Forelimb muscle (tissue), 1 donor: ENCODE data around the gene ZNF746. TPM values are rescaled to one million over a fixed set of nuclear protein-coding genes. Genes with fewer than 3 reads are reported as not detected.
"Not testable (repeated sequence)": the region's sequence is repeated elsewhere in the genome, so short reads cannot be mapped to it uniquely, and the experiment has no call there.

Experiments
- DNase-seq: peaks from one replicate; pipeline ENCODE4 v3.0.0-alpha.2; 2013; ENCODE audit warnings: low read depth
- polyA plus RNA-seq: library from polyadenylated mRNA; unstranded; fragments of 120-200 nt; gene quantifications from one replicate; pipeline ENCODE4 v1.2.1, GENCODE V29; 2013; ENCODE audit not compliant: insufficient read length

The ZNF746 gene
- polyA plus RNA-seq, 1 donor = 9.7 TPM

DNA sequence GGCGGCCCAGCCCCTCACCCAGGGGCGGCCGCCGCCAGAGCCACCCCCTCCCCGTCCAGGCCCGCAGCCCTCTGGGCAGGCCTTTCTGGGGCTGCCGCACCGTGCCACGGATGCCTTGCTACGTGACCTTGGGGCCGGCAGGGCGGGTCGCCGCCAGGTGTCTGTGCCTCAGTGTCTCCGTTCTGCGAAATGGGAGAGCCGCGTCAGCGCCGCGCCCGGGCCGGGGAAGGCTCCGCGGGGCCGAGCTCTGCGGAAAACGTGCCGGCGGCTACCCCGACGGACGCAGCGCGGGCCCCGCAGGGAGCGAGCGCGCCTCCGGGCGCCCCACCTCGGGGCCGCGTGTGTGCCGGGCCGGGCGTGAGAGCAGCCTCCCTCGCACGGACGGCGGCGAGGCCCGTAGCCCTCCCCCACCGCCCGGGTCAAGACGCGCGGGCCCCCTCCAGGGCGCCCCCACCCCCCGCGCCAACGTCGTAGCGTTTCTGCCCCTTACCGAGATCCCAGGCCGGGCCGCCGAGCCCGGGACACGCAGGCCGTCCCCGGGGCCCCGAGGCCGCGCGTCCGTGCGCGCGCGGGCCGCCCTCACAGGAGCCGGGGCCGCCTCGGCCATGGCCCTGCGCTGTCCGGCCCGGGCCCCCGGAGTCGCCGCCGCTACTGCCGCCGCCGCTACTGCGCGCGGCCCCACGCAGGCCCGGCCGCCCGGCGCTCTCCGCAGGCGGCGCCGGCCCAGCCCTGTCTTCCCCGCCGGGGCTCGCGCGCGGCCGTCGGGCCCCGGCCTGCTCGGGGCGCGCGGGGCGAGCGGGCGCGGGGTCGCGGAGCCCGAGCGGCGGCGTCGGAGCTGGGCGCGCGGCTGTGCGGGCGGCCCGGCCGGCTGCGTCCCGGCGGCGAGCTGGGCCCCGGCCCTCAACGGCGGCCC, 37.8 kb downstream of the ZNF746 start:
- DNase-seq = no peak

DNA sequence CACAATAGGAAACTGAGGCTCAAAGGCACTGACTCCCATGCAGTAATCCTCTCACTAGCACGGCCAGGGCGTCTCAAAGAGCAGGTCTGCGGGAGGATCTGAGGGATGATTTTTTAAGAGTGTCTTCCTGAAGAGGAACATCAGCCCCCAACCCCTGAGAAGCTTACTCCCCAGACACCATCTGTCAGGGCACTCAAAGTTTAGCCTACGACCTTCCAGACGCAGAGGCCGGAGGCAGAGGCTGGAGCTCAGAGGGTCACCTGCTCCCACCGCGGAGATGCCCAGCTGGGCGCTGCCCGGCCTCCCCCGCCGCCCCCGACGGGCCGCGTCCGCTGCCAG, 38.4 kb downstream of the ZNF746 start:
- no peak for DNase-seq

DNA sequence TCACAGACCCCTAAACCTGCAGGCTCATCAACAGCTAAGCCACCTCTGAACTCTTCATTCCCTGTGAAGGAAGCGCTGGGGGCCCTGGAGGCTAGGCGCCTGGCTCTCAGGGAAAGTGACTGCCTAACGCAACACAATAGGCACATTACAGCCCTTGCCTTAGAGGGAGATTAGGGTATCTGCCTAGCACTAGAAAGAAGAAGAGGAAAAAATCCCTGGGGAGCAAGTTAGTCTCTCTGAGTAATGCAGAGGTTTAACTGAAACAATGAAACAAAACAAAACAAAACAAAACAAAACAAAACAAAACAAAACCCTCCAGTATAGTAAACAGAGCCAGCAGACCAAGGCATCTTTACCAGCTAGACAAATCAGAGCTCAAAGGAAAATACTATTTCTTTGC, 39.4 kb downstream of the ZNF746 start:
- DNase-seq = no peak

DNA sequence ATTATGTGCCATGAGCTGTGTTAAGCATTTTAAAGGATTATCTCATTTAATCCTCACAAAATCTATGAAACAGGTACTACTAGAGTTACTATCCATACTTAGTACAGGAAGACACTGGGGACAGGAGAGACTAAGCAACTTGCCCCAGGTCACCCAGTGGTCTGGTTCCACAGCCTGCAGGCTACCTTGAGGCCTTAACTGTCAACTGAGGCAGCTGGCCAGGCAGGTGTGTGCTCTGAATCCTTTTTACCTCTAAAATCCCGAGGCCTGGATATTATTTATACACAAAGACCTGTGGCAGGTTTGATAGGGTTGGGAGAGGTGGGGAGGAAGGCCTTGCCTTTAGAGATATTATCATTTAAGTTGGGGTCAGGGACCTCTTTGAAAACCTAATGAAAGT, 39.8 kb downstream of the ZNF746 start:
- no peak for DNase-seq

DNA sequence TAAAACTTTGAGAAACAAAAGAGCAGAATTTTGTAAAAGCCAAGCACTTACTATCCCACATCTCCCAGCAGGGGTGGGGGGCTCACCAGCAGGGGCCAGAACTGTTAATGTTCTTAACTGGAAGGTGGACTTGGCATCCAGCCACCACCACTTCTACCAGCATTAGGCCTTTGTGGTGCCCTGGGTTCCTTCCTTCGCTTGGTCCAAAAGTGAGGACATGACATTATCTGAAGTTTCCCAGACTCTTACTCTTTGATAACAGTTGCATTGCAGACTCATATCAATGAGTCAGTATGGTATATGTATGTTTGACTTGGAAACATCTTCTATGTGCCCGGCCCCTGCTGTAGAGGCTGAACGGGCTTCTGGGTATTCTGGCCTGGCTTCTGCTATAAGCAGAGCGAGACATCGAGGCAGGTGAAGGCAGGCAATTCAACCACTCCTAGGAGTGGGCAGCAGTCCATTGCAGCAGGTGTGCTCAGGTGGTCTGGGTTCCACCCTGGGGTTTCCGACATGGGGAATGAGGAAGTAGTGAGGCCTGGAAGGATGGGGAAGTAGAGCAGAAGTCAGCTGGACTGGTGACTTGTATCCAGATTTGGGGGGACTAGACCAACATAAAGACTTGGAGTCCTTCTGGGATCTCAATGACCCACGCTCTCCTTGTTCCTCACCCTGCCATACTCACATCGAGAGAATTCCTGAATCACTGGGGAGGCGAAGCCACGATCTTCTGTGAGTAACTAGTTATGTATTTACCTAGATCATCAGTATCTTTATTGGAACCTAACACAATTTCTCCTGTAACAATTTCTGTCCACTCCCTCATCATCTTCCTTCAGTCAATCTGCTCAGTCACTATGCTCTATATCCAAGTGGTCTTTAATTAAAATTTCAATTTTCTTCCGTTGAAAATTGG, 40.8 kb downstream of the ZNF746 start:
- no peak for DNase-seq

DNA sequence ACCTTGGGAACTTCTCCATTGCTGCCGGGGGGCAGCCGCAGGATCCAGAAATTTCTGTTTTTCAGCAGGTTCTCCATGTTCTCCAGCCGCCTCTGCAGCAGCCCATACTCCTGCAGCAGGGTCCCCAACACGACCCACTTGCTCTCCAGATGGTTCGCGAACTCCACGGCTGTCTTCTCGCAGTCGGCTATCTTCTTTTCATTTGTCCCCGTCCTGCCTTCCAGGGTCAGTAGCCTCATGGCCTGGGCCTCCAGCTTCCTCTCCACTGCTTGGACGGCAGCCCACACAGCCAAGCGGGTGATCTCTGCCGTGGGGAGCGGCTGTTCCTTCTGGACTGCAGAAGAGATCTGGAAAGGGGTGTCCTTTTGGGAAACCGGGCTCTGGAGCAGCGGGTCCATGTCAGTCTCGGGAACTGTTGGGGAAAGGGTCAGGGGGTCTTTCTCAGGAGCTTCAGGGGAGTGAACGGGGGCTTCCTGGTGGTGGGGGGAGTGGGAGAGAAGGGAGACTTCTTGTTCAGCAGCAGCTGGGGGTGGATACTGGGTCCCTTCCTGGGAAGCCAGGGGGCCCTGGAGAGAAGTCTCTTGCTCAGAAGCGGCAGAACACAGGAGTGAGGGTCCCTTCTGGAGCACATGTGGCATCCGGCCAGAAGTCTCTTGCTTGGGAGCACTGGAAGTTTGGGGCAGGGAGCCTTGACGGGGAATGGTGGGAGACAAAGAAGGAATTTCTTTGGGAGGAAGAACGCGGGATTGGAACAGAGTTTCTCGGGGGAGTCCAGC, 42.2 kb downstream of the ZNF746 start:
- DNase-seq = no peak

DNA sequence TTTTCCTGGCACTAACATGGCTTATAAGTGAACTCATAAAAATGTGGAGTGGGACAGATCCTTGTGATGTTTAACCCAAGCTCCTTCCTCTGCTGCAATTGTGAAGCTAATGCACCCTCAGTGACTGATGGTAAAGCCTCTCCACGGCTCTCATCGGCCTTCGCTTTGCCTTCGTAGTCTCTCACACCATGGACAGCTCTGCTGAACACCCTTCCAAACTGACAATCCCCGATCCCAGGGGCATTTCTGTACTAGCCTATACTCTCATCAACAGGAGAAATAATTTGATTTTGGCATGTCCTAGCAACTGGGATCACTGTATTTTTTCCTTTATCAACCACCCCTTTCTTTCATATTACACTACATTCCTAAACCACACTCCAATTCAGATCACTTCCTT, 42.9 kb downstream of the ZNF746 start:
- DNase-seq = no peak

DNA sequence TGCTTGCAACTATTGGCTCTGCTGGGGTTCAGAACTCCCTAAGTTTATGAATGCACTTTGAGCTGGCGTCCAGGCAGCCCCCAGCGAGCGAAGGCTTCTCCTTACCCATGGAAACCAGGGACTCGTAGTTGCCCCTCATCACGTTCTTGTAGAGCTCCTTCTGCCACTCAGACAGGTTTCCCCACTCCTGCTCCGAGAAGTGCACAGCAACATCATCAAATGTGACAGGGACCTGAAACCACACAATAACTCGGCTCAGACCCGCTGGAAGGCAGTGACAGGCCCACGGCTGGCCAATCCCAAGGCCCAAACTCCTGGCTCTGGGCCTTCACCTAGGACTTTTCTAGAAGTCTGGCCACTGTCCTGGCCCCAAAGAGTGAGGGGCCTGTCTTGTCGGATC, 43.6 kb downstream of the ZNF746 start:
- DNase-seq = no peak

DNA sequence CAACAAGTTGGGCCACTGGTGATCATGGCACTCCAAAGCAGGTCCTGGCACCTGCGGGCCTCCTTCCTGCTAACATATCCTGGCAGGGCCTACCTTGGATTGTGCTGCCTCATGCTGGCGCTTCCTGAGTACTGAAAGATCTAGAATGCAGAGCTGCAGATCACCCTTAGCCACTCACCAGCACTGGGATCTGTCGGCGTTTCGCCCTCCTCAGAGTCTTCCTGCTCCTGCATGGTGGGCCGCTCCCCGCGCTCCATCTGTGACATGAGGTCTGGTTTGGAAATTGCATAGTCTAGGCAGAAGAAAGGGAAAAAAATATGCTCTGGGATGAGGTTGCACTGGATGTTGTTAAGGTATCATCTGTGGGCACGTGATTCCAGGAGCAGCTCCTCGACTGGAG, 46.8 kb downstream of the ZNF746 start:
- DNase-seq = no peak

DNA sequence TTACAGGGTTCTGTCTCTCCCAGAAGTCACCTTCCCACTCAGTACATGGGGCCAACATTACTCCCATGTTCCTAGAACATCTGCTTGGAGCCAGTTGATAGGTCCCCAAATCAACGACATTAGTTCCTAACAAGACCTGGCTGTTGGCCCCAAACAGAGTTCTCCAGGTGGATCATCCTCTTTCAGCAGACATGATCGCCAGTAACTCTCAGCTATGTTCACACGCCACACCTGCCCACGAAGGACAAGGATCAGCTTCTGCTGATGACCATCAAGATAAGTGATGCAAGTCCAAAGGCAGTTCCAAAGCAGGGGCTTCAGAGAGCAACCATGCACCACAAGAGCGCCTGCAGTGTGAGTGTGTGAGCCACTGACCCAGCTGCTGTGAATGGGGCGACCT, 47.7 kb downstream of the ZNF746 start:
- DNase-seq = no peak

DNA sequence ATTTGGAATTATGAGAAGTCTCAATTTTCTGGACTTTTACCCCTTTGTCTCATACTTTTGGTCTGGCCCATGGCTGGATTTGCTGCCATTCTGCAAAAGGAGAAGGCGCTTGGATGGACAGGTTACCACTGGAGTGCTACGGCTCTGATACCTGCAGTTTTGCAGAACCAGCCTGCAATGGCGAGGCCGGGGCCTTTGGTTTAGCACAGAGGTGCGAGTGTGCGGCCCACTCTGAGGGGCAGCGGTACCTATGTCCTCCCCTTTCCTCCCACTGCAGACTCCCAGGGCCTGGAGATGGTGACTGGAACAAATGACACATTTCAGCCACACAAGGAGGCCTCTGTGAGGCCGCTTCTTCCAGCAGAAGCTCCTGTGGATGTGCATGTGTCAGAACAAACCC, 48.6 kb downstream of the ZNF746 start:
- no peak for DNase-seq

DNA sequence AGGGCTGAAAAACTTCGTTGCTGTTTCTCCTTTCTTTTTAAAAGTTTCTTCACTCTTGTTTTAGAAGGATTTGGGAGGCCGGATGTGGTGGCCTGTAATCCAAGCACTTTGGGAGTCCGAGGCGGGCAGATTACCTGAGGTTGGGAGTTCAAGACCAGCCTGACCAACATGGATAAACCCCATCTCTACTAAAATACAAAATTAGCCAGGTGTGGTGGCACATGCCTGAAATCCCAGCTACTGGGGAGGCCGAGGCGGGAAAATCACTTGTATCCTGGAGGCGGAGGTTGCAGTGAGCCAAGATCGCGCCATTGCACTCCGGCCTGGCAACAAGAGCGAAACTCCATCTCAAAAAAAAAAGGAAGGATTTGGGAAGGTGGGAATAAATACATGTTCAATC, 51.6 kb downstream of the ZNF746 start:
- DNase-seq = not testable (repeated sequence)

DNA sequence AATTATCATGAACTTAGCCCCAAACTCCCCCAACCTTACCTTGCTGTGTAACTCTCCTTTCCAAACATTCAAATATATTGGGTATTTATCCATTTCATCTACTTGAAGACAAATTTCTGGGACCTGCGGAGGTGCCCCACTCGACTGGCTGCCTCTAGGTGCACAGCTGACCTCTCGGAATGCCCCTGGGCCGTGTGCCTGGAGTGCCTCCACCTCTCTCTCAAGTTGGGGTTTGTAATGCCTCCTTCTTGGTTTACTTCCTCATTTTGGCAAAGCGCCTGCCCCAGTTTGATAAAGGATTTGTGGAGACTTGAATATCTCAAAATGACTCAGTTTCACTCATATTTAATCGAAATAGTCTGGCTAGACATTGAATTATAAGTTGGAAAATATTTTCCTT, 53.3 kb downstream of the ZNF746 start:
- DNase-seq = no peak

DNA sequence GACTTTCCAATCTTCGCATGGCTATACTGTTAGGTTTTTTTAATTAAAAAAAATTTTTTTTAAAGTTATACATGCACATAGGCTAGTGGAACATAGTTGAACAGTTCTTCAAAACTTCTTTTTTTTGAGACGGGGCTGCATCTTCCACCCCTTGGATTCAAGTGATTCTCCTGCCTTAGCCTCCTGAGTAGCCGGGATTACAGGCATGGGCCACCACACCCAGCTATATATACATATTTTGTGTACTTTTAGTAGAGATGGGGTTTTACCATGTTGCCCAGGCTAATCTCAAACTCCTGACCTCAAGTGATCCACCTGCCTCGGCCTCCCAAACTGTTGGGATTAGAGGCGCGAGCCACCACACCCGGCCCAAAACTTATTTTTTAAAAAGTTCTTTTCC, 54.1 kb downstream of the ZNF746 start:
- no peak for DNase-seq

DNA sequence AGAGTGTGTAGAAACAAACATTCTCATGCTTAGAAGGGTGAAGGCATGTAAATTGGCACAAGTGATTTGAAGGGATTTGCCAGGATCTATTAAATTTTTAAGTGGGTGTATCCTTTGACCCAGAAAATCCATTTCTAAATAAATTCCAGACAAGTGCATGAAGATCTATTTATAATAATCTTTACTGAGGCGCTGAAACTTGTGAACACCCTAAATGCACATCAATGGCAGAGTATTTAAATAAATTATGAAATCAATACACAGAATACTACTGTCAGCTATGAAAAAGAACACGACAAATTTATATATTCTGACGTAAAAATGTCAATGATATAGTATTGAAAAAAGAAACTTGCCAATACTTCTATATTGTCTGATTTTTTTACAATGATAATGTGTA, 54.7 kb downstream of the ZNF746 start:
- DNase-seq = no peak

DNA sequence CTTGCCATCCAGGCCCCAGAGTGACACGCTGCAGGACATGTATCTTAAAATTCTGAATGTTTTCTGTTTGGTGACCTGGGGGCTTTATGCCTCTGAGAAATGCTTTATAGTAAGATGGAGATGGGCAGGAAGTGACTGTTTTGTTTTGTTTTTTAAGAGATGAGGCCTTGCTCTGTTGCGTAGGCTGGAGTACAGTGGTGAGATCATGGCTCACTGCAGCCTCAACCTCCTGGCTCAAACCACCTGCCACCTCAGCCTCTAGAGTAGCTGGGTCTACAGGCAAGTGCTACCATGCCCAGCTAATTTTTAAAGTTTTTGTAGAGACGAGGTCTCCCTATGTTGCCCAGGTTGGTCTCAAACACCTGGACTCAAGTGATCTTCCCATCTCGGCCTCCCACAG, 57.4 kb downstream of the ZNF746 start:
- no peak for DNase-seq

DNA sequence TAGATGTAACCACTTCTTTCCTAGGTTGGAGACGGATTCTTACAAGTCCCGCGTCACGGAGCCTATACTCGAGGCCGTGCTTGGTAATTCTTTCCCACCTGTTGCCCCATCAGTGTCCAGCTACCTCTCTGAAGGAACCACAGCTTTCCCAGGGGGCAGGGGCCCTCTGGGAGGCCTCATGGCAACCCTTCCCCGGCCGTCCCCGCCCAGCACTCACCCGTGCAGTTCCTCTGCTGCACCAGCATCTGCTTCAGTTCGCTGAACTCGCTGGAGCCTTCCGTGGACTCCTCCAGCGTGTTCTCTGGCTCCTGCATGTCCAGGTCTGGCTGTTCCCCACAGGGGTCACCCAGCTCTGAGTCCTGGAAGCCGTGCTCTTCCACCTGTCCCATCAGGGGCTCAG, 61.3 kb downstream of the ZNF746 start:
- no peak for DNase-seq

DNA sequence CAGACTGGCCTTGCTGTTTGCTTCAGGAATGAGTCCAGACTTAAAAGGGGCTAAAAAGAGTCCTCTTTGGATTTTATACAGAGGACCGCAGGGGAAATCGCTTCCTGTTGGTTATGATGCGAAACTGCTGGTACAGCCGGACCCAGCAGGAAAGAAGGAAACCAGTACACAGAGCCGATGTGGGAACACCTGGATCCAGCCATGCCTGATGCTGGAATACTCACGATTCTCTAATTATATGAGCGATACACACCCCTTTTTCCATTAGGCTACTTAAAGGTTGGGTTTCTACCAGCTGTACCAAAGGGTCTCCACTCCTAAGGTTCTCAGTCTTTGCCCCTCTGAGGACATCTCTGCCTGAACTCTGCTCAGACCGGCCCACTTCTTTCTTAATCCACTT, 64.5 kb downstream of the ZNF746 start:
- no peak for DNase-seq

DNA sequence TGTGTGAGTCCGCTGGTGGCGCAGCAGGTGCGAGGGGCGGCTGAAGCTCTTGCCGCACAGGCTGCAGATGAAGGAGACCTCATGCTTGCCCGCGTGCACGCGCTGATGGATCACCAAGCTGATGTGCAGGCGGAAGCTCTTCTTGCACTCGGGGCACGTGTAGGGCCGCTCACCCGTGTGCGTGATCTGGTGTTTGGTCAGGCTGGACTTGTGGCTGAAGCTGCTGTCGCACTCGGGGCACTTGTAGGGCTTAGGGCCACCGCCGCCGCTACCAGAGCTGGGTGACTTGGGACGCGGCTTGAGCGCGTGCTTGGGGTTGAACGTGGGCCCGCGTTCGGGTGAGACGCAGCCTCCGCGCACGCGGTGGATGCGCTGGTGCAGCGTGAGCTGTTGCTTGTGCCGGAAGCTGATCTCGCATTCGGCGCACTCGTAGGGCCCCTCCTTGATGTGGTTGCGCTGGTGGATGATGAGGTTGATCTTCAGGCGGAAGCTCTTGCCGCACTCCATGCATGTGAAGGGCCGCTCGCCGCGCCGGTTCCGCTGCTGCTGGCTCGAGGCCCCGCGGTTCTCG, 65.4 kb downstream of the ZNF746 start:
- DNase-seq = no peak

DNA sequence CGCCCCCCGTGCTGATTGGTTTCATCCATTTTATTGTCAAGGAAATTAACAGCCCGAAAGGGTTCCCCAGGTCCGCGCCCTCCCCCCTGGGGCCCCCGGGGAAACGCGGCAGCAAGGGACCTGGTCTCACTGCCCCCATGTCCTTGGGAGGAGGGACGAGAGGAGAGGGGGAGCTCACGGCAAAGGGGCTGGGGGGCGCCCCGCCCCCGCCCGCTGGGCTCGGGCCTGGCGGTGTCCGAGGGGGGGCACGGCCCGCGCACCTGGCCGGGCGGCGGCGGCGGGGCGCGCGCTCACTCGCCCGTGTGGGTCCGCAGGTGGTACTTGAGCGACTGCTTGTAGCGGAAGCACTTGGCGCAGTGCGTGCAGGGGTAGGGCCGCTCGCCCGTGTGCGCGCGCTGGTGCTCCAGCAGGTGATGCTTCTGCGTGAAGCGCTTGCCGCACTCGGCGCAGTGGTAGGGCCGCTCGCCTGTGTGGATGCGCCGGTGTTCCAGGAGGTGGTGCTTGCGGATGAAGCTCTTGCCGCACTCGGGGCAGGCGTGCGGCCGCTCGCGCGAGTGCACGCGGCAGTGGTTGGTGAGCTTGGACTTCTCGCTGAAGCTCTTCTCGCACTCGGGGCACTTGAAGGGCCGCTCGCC, 66.0 kb downstream of the ZNF746 start:
- no peak for DNase-seq

DNA sequence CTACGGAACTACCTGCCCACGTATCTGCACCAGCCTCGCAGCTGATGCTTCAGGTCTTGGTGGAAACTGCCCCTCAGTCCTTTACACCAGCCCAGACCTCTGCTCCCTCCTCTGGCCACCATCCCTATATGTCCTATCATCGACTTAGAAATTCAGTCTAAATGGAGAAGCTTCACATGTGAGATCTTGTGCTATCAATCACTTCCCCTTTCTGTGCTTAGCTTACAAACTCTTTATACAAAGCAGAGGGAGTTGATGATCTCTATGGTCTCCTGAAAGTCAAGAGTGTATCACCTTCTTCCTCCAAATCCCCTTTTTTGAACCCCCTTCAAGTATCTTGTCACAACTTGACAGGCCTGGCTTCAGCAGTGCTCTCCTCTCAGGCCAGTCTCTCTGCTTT, 67.4 kb downstream of the ZNF746 start:
- no peak for DNase-seq
